ENCODE results near the gene NUP58. TPM values are rescaled to one million over a fixed set of nuclear protein-coding genes. Genes with fewer than 3 reads are reported as not detected.

NUP58 gene
- total RNA-seq, 1 experiment from 2014 or later, result 101 TPM

GRCh38 chr13:25280396-25280795 is 21.0 kb upstream of the NUP58 start (continued):
- TF ChIP-seq, protein P1, sequence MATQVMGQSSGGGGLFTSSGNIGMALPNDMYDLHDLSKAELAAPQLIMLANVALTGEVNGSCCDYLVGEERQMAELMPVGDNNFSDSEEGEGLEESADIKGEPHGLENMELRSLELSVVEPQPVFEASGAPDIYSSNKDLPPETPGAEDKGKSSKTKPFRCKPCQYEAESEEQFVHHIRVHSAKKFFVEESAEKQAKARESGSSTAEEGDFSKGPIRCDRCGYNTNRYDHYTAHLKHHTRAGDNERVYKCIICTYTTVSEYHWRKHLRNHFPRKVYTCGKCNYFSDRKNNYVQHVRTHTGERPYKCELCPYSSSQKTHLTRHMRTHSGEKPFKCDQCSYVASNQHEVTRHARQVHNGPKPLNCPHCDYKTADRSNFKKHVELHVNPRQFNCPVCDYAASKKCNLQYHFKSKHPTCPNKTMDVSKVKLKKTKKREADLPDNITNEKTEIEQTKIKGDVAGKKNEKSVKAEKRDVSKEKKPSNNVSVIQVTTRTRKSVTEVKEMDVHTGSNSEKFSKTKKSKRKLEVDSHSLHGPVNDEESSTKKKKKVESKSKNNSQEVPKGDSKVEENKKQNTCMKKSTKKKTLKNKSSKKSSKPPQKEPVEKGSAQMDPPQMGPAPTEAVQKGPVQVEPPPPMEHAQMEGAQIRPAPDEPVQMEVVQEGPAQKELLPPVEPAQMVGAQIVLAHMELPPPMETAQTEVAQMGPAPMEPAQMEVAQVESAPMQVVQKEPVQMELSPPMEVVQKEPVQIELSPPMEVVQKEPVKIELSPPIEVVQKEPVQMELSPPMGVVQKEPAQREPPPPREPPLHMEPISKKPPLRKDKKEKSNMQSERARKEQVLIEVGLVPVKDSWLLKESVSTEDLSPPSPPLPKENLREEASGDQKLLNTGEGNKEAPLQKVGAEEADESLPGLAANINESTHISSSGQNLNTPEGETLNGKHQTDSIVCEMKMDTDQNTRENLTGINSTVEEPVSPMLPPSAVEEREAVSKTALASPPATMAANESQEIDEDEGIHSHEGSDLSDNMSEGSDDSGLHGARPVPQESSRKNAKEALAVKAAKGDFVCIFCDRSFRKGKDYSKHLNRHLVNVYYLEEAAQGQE (IDR thresholded peaks at IDR 0.05; ENCODE audit: low read depth), result no peak
- TF ChIP-seq YY1 (IDR thresholded peaks at IDR 0.05; ENCODE audit: extremely low read depth, insufficient replicate concordance, low read depth, low read length), result no peak
- no peak for TF ChIP-seq SRF (IDR thresholded peaks at IDR 0.05; ENCODE audit: low read depth)
- no peak for TF ChIP-seq TCF7L2 (IDR thresholded peaks at IDR 0.05; ENCODE audit: borderline replicate concordance, extremely low read depth, insufficient read depth, insufficient read length)
- TF ChIP-seq, protein P2, sequence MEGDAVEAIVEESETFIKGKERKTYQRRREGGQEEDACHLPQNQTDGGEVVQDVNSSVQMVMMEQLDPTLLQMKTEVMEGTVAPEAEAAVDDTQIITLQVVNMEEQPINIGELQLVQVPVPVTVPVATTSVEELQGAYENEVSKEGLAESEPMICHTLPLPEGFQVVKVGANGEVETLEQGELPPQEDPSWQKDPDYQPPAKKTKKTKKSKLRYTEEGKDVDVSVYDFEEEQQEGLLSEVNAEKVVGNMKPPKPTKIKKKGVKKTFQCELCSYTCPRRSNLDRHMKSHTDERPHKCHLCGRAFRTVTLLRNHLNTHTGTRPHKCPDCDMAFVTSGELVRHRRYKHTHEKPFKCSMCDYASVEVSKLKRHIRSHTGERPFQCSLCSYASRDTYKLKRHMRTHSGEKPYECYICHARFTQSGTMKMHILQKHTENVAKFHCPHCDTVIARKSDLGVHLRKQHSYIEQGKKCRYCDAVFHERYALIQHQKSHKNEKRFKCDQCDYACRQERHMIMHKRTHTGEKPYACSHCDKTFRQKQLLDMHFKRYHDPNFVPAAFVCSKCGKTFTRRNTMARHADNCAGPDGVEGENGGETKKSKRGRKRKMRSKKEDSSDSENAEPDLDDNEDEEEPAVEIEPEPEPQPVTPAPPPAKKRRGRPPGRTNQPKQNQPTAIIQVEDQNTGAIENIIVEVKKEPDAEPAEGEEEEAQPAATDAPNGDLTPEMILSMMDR (IDR thresholded peaks at IDR 0.05 in 2 of 3, conservative IDR thresholded peaks at IDR 0.05 in 1 of 3; ENCODE audit: borderline replicate concordance in 1 of 3, insufficient read depth in 1 of 3, low read depth in 2 of 3, low read length in 2 of 3), result no peak
- TF ChIP-seq CEBPB (IDR thresholded peaks at IDR 0.05; ENCODE audit: low read depth), result no peak
- TF ChIP-seq ZNF274 (IDR thresholded peaks at IDR 0.05; ENCODE audit: low read depth, low read length), result no peak

Measured in HCT116 (cell line).